ENCODE measurements around the gene GATAD2A.
"Not testable (repeated sequence)": the region's sequence is repeated elsewhere in the genome, so short reads cannot be mapped to it uniquely, and the experiment has no call there.

The GATAD2A gene

GRCh38 chr19:19388568-19389555, 16.6 kb upstream of the GATAD2A start:
- no peak for DNase-seq

DNA sequence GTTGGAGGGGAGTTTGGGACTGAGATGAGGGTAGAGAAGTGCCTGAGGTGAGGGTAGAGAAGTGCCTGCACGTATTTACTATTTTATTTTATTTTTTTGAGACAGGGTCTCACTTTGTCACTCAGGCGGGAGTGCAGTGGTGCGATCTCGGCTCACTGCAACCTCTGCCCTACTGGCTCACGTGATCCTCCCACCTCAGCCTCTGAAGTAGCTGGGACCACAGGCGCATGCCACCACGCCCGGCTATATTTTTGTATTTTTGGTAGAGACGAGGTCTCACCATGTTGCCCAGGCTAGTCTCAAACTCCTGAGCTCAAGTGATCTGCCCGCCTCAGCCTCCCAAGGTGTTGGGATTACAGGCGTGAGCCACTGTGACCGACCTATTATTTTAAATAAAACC, 15.8 kb upstream of the GATAD2A start:
- not testable (repeated sequence) for DNase-seq

- DNase-seq: not testable (repeated sequence)
Measured at GRCh38 chr19:19394333-19394732, 11.1 kb upstream of the GATAD2A start.

GRCh38 chr19:19399733-19400433, 5.6 kb upstream of the GATAD2A start:
- no peak for DNase-seq

GRCh38 chr19:19402656-19403372, 2.7 kb upstream of the GATAD2A start:
- DNase-seq: no peak

GRCh38 chr19:19403373-19403901, 2.0 kb upstream of the GATAD2A start:
- DNase-seq: no peak

DNA sequence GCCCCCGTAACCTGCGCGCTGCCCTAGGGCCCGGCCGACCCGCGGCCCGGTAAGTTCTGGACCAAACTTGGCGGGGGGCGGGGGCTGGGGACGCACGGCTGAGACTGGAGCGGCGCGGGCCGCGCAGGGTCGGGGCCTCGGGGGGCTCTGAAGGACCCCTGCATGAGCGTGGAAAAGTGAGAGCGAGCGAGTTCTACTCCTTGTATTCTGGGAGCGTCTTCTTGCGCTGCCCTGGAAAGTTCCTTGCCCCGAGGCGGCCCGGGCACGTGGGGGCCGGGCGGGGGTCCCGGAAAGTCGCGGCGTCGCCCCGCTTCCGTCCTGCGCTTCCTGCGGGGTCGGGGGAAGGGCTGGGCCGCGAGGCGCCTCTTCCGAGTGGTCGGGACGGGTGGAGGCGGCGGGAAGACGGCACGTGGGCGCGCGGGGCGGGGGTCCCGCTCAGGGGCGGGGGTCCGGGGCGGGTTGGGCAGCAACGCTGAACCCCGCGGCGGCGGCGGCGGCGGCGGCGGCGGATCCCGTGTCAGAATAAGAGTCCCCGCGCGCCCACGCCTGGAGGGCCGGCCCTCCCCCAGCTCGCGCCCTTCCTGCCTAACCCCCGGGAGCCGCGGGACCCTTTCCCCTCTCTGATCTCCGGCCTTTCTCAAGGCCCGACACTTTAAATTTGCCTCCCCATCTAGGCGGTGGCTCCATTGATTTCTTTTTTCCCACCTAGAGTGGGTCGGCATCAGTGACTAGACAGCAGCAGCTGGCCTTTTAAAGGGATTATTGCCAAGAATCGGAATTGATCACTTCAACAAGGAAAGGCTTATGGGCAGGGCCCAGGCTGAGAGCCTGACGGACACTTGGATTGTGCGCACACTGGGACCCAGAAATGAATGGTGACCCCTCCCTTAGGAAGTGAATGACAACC, 749 bp downstream of the GATAD2A start:
- no peak for DNase-seq

DNA sequence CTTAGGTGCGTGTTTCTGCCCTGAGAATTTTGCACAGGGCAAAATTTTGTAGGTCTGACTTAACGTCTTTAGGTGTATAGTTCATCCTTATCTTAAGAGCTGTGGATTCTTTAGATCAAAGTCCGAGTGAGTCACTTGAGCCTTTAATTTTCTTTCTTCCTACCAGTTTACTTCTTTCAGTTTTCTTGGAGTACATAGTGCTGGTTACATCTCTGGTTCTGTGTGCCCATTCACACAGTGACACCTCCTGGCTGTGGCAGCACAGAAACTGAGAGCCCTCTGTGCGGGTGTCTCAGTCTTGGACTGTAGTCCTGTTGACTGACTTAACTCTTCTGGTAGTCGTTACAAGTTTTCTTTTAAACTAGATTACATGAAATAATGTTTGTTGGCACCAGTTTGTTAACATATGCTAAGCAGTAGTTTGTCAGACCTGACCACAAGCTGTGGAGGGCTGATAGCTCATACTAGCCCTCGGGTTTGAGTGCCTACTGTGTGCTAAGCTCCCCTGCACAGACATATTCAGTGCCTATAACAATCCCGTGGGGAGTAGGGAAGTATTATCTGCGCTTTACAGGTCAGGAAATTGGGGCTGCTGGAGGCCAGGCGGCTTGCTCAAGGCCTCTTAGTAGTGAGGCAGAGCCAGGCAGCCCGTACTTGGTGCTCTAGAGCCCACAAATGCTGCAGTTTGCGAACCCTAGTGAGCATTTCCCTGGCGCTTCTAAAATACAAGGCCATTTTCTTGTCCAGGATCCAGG, 1.6 kb downstream of the GATAD2A start:
- no peak for DNase-seq

DNA sequence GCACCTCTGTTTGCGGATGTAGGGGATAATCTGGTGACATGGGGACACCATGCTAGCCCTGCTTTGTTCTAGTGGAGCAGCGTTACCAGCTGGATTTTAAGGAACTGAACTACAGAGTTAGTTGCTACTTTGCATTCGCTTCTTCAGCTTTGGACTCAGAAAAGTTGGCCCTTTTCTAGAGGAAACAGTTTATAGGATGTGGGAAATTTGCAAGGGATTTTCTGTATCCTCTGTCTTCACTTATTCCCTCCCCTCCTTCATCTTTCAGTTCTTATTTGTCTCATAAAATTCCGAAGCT, 2.1 kb downstream of the GATAD2A start:
- no peak for DNase-seq

- DNase-seq: no peak
Measured at GRCh38 chr19:19409205-19409604, 3.7 kb downstream of the GATAD2A start.

- DNase-seq: no peak
Measured at GRCh38 chr19:19409631-19410030, 4.2 kb downstream of the GATAD2A start.

- no peak for DNase-seq
Measured at GRCh38 chr19:19410553-19411550, 5.4 kb downstream of the GATAD2A start.

DNA sequence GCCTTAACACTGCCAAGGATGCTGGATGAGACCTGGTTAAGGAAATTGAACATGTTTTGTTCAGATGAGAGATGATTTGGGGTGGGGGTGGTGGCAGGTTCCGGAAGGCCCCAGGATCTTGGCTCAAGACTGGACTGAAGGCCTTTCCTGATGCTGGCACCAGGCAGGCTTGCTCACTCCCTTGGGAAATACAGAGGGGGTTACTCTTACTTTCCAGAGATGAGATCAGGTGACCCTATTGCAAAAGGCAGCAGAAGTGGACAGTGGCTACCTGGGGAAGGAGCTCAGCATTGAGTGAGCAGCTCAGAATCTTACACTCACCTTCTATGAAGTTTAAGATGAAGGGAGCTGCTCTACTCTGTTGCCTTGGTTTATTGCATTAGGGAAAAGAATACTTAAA, 10.8 kb downstream of the GATAD2A start:
- no peak for DNase-seq

DNA sequence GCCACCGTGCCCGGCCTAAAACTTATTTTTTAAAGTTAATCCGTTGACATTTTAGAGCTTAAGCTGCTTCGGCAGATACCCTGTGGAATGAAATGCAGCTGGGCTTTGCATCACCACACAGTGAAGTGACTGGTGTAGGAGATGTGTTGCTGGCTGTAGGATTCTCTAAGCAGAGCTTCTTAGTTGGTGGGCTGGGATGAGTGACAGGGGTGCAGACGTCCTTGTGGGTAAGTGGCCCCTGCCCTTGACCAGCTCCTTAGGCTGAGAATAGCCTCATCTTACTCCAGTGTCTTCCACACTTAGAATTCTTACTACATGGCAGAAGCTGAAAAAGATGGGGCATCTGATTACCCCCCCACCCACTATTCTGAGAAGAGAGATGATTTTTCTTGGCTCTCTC, 11.6 kb downstream of the GATAD2A start:
- no peak for DNase-seq

- no peak for DNase-seq
Measured at GRCh38 chr19:19417628-19418245, 12.3 kb downstream of the GATAD2A start.

DNA sequence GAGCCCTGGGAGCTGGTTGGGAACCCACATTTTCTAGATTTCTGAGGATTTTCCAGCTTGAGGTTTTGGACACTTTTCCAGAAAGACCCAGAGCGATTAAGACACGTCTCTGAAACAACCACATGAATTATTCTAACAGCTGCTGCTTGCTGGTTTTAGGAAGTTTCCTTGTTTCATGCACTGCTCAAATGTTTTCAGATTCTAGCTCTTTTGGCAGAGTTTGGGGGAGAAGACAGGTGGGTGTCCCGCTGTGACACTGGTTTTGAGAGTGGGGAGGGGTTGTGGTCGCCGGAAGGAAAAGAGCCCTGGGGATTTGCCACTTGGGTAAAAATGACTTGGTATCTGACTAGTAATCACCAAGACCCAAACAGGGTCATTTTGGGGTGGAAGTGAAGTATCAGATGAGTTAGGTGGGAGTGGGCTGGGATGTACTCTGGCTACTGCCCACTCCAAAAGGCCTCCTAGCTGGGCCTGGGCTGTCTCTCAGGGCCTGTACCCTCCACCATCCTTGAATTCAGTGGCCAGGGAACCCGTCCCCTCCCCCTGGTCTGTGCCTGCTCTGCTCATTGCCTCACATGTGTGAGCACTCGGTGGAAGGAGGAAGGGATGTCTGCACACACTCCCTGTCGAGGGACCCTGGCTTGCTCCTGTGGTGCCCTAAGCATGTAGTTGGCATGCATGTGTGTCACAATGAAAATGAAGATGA, 13.2 kb downstream of the GATAD2A start:
- no peak for DNase-seq

DNA sequence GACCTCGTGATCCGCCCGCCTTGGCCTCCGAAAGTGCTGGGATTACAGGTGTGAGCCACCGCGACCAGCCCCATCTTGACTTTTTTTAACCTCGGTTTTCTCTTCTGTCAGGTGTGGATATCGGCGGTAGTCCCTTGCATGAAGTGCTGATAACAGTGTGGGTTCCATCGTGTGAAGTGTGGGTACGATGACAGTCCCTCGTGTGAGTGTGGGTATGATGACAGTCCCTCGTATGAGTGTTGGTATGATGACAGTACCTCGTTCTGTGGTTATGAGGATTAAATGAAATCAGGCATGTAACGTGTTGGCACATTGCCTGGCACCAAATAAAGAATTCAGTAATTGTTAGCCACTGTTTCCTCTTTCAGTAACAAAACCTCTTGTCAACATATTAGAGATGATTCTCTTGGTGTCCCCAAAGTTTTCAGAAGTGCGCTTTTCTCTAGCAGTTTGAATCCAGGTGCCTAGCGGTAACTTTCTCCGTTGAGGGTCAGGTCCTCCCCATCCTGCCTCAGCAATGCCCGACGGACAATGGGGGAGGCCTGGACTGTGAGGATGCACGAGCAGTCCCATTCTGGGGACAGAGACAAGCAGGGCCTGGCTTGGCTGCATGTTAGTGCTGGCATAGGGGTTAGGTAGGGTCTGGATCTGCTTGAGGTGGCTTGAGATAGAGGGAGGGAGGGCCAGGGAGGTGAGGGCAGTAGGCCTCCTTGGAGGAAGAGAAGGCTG, 15.3 kb downstream of the GATAD2A start:
- DNase-seq: no peak

GRCh38 chr19:19421299-19421696, 15.8 kb downstream of the GATAD2A start:
- no peak for DNase-seq
